Uterus (tissue), 2 donors: Measurements from ENCODE around the gene CSTF3.
"Not testable (repeated sequence)": the region's sequence is repeated elsewhere in the genome, so short reads cannot be mapped to it uniquely, and the experiment has no call there.

Experiments used
- POLR2A ChIP-seq, 2 donors: fragments of 450-650 bp; IDR thresholded peaks; one replicate each; pipeline ENCODE4 v1.6.1; 2016; ENCODE audit warnings: antibody characterized with exemption in 2 of 2, mild to moderate bottlenecking in 1 of 2, moderate library complexity in 1 of 2
- TF ChIP-seq, protein P1 (sequence below), 4 experiments: fragments of 200-600 bp in 2 of 4; fragments of 450-650 bp in 2 of 4; sonication (generic) in 2 of 4; IDR thresholded peaks; one replicate each; pipeline ENCODE4 v1.5.1; 2016 to 2019; ENCODE audit warnings: antibody characterized with exemption in 4 of 4, mild to moderate bottlenecking in 2 of 4, moderate library complexity in 1 of 4

DNA sequence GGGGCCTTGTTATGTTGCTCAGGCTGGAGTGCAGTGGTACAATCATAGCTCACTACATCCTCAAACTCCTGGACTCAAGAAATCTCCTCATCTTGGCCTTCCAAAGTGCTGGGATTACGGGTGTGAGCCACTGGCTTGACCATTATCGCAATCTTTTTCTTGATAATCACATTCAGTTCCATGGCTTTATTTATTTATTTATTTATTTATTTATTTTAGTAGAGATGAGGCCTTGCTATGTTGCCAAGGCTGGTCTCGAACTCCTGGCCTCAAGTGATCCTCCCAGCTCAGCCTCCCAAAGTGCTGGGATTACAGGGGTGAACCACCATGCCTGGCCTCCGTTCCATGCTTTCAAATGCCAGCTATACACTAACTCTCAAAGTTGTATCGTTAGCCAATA lies 15.5 kb upstream of the CSTF3 start:
- not testable (repeated sequence) for TF ChIP-seq POLR2A (IDR thresholded peaks at IDR 0.05)
- TF ChIP-seq, protein P1, sequence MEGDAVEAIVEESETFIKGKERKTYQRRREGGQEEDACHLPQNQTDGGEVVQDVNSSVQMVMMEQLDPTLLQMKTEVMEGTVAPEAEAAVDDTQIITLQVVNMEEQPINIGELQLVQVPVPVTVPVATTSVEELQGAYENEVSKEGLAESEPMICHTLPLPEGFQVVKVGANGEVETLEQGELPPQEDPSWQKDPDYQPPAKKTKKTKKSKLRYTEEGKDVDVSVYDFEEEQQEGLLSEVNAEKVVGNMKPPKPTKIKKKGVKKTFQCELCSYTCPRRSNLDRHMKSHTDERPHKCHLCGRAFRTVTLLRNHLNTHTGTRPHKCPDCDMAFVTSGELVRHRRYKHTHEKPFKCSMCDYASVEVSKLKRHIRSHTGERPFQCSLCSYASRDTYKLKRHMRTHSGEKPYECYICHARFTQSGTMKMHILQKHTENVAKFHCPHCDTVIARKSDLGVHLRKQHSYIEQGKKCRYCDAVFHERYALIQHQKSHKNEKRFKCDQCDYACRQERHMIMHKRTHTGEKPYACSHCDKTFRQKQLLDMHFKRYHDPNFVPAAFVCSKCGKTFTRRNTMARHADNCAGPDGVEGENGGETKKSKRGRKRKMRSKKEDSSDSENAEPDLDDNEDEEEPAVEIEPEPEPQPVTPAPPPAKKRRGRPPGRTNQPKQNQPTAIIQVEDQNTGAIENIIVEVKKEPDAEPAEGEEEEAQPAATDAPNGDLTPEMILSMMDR (IDR thresholded peaks at IDR 0.05): not testable (repeated sequence)
